DOHH2 (cell line): ENCODE data around the gene ARHGDIA.

Source experiments
- H3F3A ChIP-seq: fragments of 200-600 bp; sonication (generic), shearing (Covaris generic); 2 replicates; pipeline ENCODE4 v1.6.0; 2016; ENCODE audit warnings: antibody characterized with exemption, mild to moderate bottlenecking; ENCODE audit not compliant: control insufficient read depth, insufficient read depth
- H3K27ac ChIP-seq: fragments of 200-600 bp; sonication (generic); 2 replicates; pipeline ENCODE4 v1.5.1; 2014; ENCODE audit warnings: low read depth, mild to moderate bottlenecking, low read length, moderate library complexity
- H3K27me3 ChIP-seq: fragments of 200-600 bp; sonication (generic); 2 replicates; pipeline ENCODE4 v1.6.1; 2014; ENCODE audit warnings: mild to moderate bottlenecking, low read length, mixed read lengths; ENCODE audit not compliant: control insufficient read depth
- H3K36me3 ChIP-seq: fragments of 200-600 bp; sonication (generic); 2 replicates; pipeline ENCODE4 v1.6.1; 2014; ENCODE audit warnings: mild to moderate bottlenecking, low read length, moderate library complexity, mixed read lengths; ENCODE audit not compliant: control insufficient read depth
- H3K4me1 ChIP-seq: fragments of 200-600 bp; sonication (generic); 2 replicates; pipeline ENCODE4 v1.6.1; 2014; ENCODE audit warnings: mild to moderate bottlenecking, low read length, mixed read lengths; ENCODE audit not compliant: control insufficient read depth
- H3K4me2 ChIP-seq: fragments of 200-600 bp; sonication (generic); 2 replicates; pipeline ENCODE4 v1.6.0; 2014; ENCODE audit warnings: mild to moderate bottlenecking, low read length, moderate library complexity
- H3K4me3 ChIP-seq: fragments of 200-600 bp; sonication (generic); 2 replicates; pipeline ENCODE4 v1.5.1; 2014; ENCODE audit warnings: mild to moderate bottlenecking, low read length, mixed read lengths
- H3K79me2 ChIP-seq: fragments of 200-600 bp; sonication (generic); 2 replicates; pipeline ENCODE4 v1.6.1; 2014; ENCODE audit warnings: mild to moderate bottlenecking, low read length, mixed read lengths; ENCODE audit not compliant: control insufficient read depth
- H3K9me2 ChIP-seq: fragments of 200-600 bp; sonication (generic); replicated peaks from 2 replicates; pipeline ENCODE4 v1.6.1; 2014; ENCODE audit warnings: mild to moderate bottlenecking, low read length, mixed read lengths; ENCODE audit not compliant: control insufficient read depth
- H3K9me3 ChIP-seq: fragments of 200-600 bp; sonication (generic); 2 replicates; pipeline ENCODE4 v1.6.1; 2014; ENCODE audit warnings: antibody characterized with exemption, low read length, mixed read lengths; ENCODE audit not compliant: control insufficient read depth, insufficient read depth
- H4K20me1 ChIP-seq: fragments of 200-600 bp; sonication (generic); 2 replicates; pipeline ENCODE4 v1.6.0; 2014; ENCODE audit warnings: low read depth, mild to moderate bottlenecking, antibody characterized with exemption, low read length, moderate library complexity; ENCODE audit not compliant: control insufficient read depth, insufficient read depth
- EZH2phosphoT487 ChIP-seq: fragments of 200-600 bp; sonication (generic); IDR thresholded peaks from 2 replicates; pipeline ENCODE4 v1.6.1; 2017; ENCODE audit warnings: borderline replicate concordance, mild to moderate bottlenecking, antibody characterized with exemption, low read length, moderate library complexity, mixed read lengths
- TF ChIP-seq, protein P1 (sequence below): fragments of 200-600 bp; sonication (generic); IDR thresholded peaks from one replicate; pipeline ENCODE4 v1.5.1; 2014; ENCODE audit warnings: antibody characterized with exemption, mild to moderate bottlenecking, low read depth, low read length; ENCODE audit not compliant: poor library complexity, severe bottlenecking

ARHGDIA gene

GRCh38 chr17:81839301-81839700 lies 31.8 kb downstream of the ARHGDIA start:
- Histone ChIP-seq H3K27me3 (no peaks in the 10 kb centered on the region), H3F3A (0 out of 2 replicates have a peak, but pooled peaks cover 2% of the 10 kb centered on the region), H3K36me3 (peaks cover 18% of the 10 kb centered on the region), H3K4me1 (peaks cover 2% of the 10 kb centered on the region; the same call in 1 of the 2 replicates), H3K79me2 (peaks cover 2% of the 10 kb centered on the region), H3K27ac (no peak overlapping the region), H3K4me3 (no peak overlapping the region), H4K20me1 (no peaks in the 10 kb centered on the region), H3K9me2 (no peaks in the 10 kb centered on the region), H3K9me3 (no peaks in the 10 kb centered on the region), H3K4me2 (no peak overlapping the region)
- TF ChIP-seq, protein P1, sequence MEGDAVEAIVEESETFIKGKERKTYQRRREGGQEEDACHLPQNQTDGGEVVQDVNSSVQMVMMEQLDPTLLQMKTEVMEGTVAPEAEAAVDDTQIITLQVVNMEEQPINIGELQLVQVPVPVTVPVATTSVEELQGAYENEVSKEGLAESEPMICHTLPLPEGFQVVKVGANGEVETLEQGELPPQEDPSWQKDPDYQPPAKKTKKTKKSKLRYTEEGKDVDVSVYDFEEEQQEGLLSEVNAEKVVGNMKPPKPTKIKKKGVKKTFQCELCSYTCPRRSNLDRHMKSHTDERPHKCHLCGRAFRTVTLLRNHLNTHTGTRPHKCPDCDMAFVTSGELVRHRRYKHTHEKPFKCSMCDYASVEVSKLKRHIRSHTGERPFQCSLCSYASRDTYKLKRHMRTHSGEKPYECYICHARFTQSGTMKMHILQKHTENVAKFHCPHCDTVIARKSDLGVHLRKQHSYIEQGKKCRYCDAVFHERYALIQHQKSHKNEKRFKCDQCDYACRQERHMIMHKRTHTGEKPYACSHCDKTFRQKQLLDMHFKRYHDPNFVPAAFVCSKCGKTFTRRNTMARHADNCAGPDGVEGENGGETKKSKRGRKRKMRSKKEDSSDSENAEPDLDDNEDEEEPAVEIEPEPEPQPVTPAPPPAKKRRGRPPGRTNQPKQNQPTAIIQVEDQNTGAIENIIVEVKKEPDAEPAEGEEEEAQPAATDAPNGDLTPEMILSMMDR: no peak
- TF ChIP-seq EZH2phosphoT487: no peak

- TF ChIP-seq, protein P1: no peak
- no peak for TF ChIP-seq EZH2phosphoT487
- no peaks in the 10 kb centered on the region for H4K20me1 ChIP-seq
- no peak overlapping the region for H3K27ac ChIP-seq
- no peaks in the 10 kb centered on the region for H3K9me2 ChIP-seq
- peaks cover 7% of the 10 kb centered on the region for H3K79me2 ChIP-seq
- H3K4me3 ChIP-seq: no peak overlapping the region
- H3K4me2 ChIP-seq: no peak overlapping the region
- H3K4me1 ChIP-seq: peaks cover 7% of the 10 kb centered on the region
- 0 out of 2 replicates have a peak, but pooled peaks cover 2% of the 10 kb centered on the region for H3F3A ChIP-seq
- no peaks in the 10 kb centered on the region for H3K27me3 ChIP-seq
- peaks cover 14% of the 10 kb centered on the region for H3K36me3 ChIP-seq
- H3K9me3 ChIP-seq: no peaks in the 10 kb centered on the region
Observed at GRCh38 chr17:81838753-81839255, 32.3 kb downstream of the ARHGDIA start.

GRCh38 chr17:81837641-81838040 lies 33.5 kb downstream of the ARHGDIA start:
- no peak overlapping the region for H3K4me2 ChIP-seq
- H3K27ac ChIP-seq: no peak overlapping the region
- no peaks in the 10 kb centered on the region for H4K20me1 ChIP-seq
- no peak for TF ChIP-seq EZH2phosphoT487
- TF ChIP-seq, protein P1: no peak
- H3F3A ChIP-seq: 0 out of 2 replicates have a peak, but pooled peaks cover 2% of the 10 kb centered on the region
- H3K27me3 ChIP-seq: no peaks in the 10 kb centered on the region
- peaks cover 2% of the 10 kb centered on the region; the same call in 1 of the 2 replicates for H3K36me3 ChIP-seq
- H3K4me3 ChIP-seq: no peak overlapping the region
- H3K9me2 ChIP-seq: no peaks in the 10 kb centered on the region
- H3K4me1 ChIP-seq: peaks cover 10% of the 10 kb centered on the region
- H3K9me3 ChIP-seq: no peaks in the 10 kb centered on the region
- H3K79me2 ChIP-seq: peaks cover 14% of the 10 kb centered on the region
